Activated B cell treated with CpG ODN at 0.5 μM for 24 hours (primary cell): Measurements from ENCODE around the gene COPS4. TPM values are rescaled to one million over a fixed set of nuclear protein-coding genes. Genes with fewer than 3 reads are reported as not detected.
A peak's percentile ranks its signal among the peaks of the same experiment; 100 is the strongest.
"Not testable (repeated sequence)": the region's sequence is repeated elsewhere in the genome, so short reads cannot be mapped to it uniquely, and the experiment has no call there.

ENCODE experiments used
- ATAC-seq: fragments of 200-7000 bp; cut with Tn5 transposase; one replicate; pipeline ENCODE4 v1.10.0; 2021; ENCODE audit warnings: low read depth, mild to moderate bottlenecking, moderate library complexity
- CTCF ChIA-PET: fragments of 350-600 bp; sonication (Branson Sonifier 250); formaldehyde crosslinking; loops from one replicate; lab custom pipeline; 2021; ENCODE audit warnings: antibody characterized with exemption; lab: Charles Lee
- POLR2A ChIA-PET: fragments of 350-600 bp; sonication (Branson Sonifier 250); formaldehyde crosslinking; loops from one replicate; lab custom pipeline; 2021; ENCODE audit warnings: antibody characterized with exemption; lab: Charles Lee
- DNase-seq: peaks from one replicate; pipeline ENCODE4 v3.0.0; 2022
- H3K27ac Mint-ChIP-seq: one replicate; pipeline ENCODE4 v1.8.0; 2020; ENCODE audit warnings: mixed read lengths
- H3K27me3 Mint-ChIP-seq: one replicate; pipeline ENCODE4 v1.8.0; 2021; ENCODE audit warnings: mixed read lengths
- H3K36me3 Mint-ChIP-seq: one replicate; pipeline ENCODE4 v1.8.0; 2021; ENCODE audit warnings: low read depth, mixed read lengths
- H3K4me1 Mint-ChIP-seq: one replicate; pipeline ENCODE4 v1.8.0; 2021; ENCODE audit warnings: mixed read lengths
- H3K4me3 Mint-ChIP-seq: one replicate; pipeline ENCODE4 v1.8.0; 2020; ENCODE audit warnings: mild to moderate bottlenecking, mixed read lengths
- H3K9me3 Mint-ChIP-seq: one replicate; pipeline ENCODE4 v1.8.0; 2020; ENCODE audit warnings: mixed read lengths
- intact Hi-C: fragments of 100-400 bp; cut with micrococcal nuclease; formaldehyde crosslinking; loops from one replicate; pipeline ENCODE4 v1.15.1; 2024
- total RNA-seq: library from RNA; stranded (reverse); gene quantifications from 2 replicates; pipeline ENCODE4 v1.2.3, GENCODE V29; 2022
- TF ChIP-seq, protein P1 (sequence below): fragments of 200-600 bp; IDR thresholded peaks from one replicate; pipeline ENCODE4 v1.8.0; 2022; ENCODE audit warnings: antibody characterized with exemption, mild to moderate bottlenecking

COPS4 gene
- total RNA-seq, 1 donor from 2014 or later = 36.7 TPM

DNA sequence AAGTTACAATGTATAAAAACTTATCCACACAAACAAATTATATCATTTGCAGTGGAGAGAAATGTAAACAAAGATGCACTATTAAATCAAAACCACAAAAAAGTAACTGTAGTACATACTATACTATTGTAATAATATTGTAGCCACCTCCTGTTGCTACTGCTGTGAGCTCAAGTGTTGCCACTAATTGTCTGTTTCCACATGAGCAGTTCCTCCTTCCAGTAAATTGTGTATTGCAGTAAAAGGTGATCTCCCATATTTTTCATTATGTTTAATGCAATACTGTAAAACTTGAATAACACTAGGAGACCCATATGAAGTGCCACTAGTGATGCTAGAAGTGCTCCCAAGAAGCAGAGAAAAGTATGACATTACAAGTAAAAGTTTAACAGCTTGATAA, 36.1 kb upstream of the COPS4 start:
- ATAC-seq = no peak
- H3K27ac Mint-ChIP-seq = no peak overlapping the region
- no peaks in the 10 kb centered on the region for H3K9me3 Mint-ChIP-seq
- no peaks in the 10 kb centered on the region for H3K4me1 Mint-ChIP-seq
- H3K27me3 Mint-ChIP-seq = no peaks in the 10 kb centered on the region
- TF ChIP-seq, protein P1, sequence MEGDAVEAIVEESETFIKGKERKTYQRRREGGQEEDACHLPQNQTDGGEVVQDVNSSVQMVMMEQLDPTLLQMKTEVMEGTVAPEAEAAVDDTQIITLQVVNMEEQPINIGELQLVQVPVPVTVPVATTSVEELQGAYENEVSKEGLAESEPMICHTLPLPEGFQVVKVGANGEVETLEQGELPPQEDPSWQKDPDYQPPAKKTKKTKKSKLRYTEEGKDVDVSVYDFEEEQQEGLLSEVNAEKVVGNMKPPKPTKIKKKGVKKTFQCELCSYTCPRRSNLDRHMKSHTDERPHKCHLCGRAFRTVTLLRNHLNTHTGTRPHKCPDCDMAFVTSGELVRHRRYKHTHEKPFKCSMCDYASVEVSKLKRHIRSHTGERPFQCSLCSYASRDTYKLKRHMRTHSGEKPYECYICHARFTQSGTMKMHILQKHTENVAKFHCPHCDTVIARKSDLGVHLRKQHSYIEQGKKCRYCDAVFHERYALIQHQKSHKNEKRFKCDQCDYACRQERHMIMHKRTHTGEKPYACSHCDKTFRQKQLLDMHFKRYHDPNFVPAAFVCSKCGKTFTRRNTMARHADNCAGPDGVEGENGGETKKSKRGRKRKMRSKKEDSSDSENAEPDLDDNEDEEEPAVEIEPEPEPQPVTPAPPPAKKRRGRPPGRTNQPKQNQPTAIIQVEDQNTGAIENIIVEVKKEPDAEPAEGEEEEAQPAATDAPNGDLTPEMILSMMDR = no peak
- H3K36me3 Mint-ChIP-seq = peaks cover 7% of the 10 kb centered on the region
- ChIA-PET CTCF (interaction anchor here (0.7 kb wide), 1 partner anchor 197 kb away, joined by 3 read pairs; no protein-coding TSS in a partner anchor), POLR2A (interaction anchor here (0.6 kb wide), 1 partner anchor 92 kb away, joined by 11 read pairs; no protein-coding TSS in a partner anchor)
- no peak overlapping the region for H3K4me3 Mint-ChIP-seq
- intact Hi-C loops = no loop called here
- DNase-seq = no peak

- H3K27ac Mint-ChIP-seq = no peak overlapping the region
- peaks cover 6% of the 10 kb centered on the region for H3K4me1 Mint-ChIP-seq
Measured at GRCh38 chr4:83002329-83002728, 32.7 kb upstream of the COPS4 start.

GRCh38 chr4:83003044-83003791, 31.8 kb upstream of the COPS4 start:
- H3K9me3 Mint-ChIP-seq, H3K4me1 Mint-ChIP-seq, ATAC-seq, DNase-seq, CTCF ChIA-PET, H3K4me3 Mint-ChIP-seq, H3K27me3 Mint-ChIP-seq, H3K36me3 Mint-ChIP-seq, intact Hi-C loops, H3K27ac Mint-ChIP-seq: not testable (repeated sequence)
- POLR2A ChIA-PET = interaction anchor here (0.6 kb wide), 2 partner anchors 113 to 123 kb away, joined by 4 to 15 read pairs; no protein-coding TSS in a partner anchor

More at GRCh38 chr4:83002329-83002728, 32.7 kb upstream of the COPS4 start:
- H3K4me3 Mint-ChIP-seq = no peak overlapping the region
- H3K9me3 Mint-ChIP-seq = no peaks in the 10 kb centered on the region
- H3K36me3 Mint-ChIP-seq = peaks cover 10% of the 10 kb centered on the region
- intact Hi-C loops = no loop called here
- TF ChIP-seq, protein P1 = no peak
- H3K27me3 Mint-ChIP-seq = no peaks in the 10 kb centered on the region
- no peak for DNase-seq
- ChIA-PET POLR2A (no interaction called here), CTCF (no interaction called here)
- ATAC-seq = no peak

- TF ChIP-seq, protein P1 = no peak
- no peak for DNase-seq
- Mint-ChIP-seq H3K4me1 (peaks cover 49% of the 10 kb centered on the region), H3K36me3 (peaks cover 8% of the 10 kb centered on the region), H3K4me3 (peak overlapping the region; percentile 95), H3K27me3 (no peaks in the 10 kb centered on the region), H3K9me3 (no peaks in the 10 kb centered on the region), H3K27ac (peak overlapping the region; percentile 93)
- ChIA-PET POLR2A (interaction anchor here (4.4 kb wide), 1 partner anchor 25 kb away, joined by 63 read pairs; the partner anchor contains the start of gene COPS4), CTCF (interaction anchor here (1.1 kb wide), 1 partner anchor 275 kb away, joined by 3 read pairs; the partner anchor contains the start of gene COQ2)
- intact Hi-C loops = no loop called here
- no peak for ATAC-seq
Measured at GRCh38 chr4:83009529-83009928, 25.5 kb upstream of the COPS4 start.

DNA sequence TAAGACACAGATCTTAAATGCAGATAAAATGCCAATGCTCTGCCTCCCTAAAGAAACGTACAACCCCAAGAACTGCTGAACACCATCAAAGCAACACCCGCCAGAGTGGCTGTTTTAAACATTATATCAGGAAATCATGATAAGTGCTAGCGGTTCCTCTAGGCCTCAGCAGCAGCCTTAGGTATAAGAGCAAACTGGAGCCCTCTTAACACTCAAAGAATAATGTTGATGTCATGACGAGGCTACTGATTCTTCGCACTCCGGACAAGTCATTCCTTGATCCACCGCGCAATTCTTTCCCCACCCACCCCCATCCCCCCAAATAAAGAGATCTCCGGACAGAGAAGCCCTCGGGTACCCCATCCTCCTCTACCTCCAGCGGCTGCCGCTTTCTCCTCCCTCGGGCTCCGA, 24.9 kb upstream of the COPS4 start:
- intact Hi-C loops = loop anchor here (1.0 to 5.0 kb wide), 4 partner anchors 109 to 636 kb away; partner anchors contain the start of gene HPSE
- peaks cover 49% of the 10 kb centered on the region for H3K4me1 Mint-ChIP-seq
- H3K9me3 Mint-ChIP-seq = no peaks in the 10 kb centered on the region
- ATAC-seq = no peak
- POLR2A ChIA-PET = interaction anchor here (0.6 to 4.4 kb wide), 6 partner anchors 10 to 274 kb away, joined by 3 to 63 read pairs (median 10); partner anchors contain the start of genes COPS4, COQ2 and THAP9
- CTCF ChIA-PET = interaction anchor here (0.7 kb wide), 1 partner anchor 116 kb away, joined by 3 read pairs; no protein-coding TSS in a partner anchor
- TF ChIP-seq, protein P1 = no peak
- H3K27ac Mint-ChIP-seq = peak overlapping the region; percentile 93
- H3K27me3 Mint-ChIP-seq = no peaks in the 10 kb centered on the region
- peak overlapping the region; percentile 95 for H3K4me3 Mint-ChIP-seq
- H3K36me3 Mint-ChIP-seq = peaks cover 8% of the 10 kb centered on the region
- DNase-seq = no peak
